ENCODE measurements around the gene MEGF6.

- TF ChIP-seq POLR2A (IDR thresholded peaks at IDR 0.05; ENCODE audit: low read depth, low read length) (no peak), POLR2AphosphoS5 (IDR thresholded peaks at IDR 0.05; ENCODE audit: low read depth, low read length) (no peak)
Observed at GRCh38 chr1:3626025-3626424, 14.7 kb upstream of the MEGF6 start.
